GM18907 (cell line): Measurements from ENCODE around the gene FAM114A1.

ENCODE experiments used
- ATAC-seq: cut with Tn5 transposase; IDR thresholded peaks from one replicate; pipeline ENCODE4 v1.9.1; 2021; ENCODE audit warnings: mild to moderate bottlenecking, moderate library complexity; ENCODE audit not compliant: unreplicated experiment

FAM114A1 gene

DNA sequence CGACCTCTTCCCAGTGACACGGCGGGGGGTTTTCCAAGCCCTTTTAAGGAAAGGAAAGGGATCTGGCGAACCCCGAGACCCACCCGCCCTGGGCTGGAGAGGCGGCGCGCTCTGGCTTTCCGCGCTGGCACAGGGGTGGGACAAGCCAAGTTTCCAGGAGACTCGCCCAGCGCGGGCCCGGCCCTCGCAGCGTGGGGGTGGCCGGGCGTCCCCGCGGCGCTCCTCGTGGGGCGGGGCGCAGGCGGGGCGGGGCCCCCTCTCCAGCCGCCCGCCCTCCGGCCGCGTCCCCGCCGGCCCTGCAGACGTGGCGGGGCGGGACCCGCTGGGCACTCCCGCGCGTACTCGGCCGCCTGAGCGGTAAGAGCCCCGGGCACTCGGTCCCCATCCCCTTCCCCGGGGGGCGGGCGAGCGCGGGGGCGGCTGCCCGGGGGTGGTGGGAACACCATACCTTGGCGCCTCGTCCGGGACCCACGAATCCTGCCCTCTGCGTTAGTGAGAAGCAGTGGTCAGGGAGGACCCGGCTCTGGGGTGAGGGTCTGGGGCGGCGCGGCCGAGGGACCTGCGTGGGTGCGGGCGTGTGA lies at the start of gene FAM114A1:
TSS of gene FAM114A1 (plus strand) at position 329 of the 581 bp plus-strand sequence. CDS start 10,273 bp downstream, outside the sequence.
- peak; percentile 82 for ATAC-seq

DNA sequence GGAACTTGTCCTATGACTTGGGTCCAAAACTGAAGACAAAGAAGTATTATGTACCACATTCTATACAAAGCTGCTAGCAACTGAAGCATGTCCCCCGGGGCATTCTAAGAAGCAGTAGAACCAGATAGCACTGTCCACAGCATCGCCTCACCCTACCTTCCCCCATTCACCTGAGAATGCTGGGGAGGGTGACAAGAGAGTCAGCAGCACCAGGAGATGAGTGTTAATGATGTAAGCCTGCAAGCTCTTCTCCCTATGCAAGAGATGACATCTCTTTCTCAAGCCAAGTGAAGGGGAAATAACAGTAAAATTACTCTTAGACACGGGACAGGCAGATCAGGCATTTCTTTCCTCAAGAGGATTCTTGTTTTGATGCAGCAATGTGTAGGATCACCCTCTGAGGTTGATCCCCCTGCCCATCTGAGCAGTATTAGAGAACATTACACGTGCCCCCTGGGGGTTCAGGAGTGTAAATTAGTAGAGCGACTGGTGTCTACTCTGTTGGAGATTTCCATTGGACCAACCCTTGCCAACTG lies 49.1 kb upstream of the FAM114A1 start:
- peak; percentile 58 for ATAC-seq

DNA sequence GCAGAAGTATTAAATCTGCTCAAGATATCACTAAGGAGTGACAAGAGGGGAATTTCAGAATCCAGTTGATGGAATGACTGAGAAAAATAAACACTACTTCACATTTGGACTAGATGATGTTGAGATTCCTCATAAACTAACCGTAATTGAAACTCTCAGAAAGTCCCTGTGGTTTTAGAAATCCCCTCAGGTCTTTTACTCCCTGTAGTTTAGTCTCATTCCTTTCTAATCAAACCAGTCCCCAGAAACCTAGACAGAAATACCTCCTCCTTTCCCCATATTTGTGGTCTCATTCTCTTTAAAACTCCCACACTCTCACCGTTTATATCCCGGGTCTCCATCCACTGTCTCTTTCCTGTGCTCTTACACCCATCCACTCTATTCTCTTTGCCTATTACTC lies 48.0 kb upstream of the FAM114A1 start:
- ATAC-seq: peak; percentile 39

DNA sequence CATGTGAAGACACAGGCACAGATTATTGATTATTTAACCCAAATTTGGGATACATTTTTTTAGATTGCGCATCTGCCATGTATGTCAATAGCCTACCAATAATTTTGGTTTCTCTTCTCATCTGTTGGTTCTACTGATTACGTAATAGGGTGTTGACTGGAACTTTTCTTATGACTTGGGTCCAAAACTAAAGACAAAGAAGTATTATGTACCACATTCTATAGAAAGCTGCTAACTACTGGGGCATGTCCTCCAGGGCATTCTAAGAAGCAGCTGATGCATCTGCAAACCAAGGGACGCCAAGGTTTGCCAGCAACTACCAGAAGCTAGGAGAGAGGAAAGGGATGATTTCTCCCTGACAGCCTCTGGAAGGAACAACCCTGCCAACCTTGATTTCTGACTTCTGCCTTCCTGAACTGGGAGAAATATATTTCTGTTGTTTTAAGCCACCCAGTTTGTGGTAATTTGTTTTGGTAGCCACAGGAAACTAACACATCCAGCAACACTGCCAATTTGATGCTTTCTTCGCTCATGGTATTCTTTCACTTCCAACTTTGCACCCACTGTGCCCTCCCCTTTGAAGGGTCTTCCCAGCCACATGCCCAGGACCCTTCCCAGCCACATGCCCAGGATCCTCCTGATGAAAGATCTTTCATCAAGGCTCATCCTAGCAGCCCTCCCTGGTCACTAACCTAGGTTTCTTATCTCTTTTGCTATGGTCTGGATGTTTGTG lies 47.1 kb upstream of the FAM114A1 start:
- ATAC-seq: peak; percentile 60

DNA sequence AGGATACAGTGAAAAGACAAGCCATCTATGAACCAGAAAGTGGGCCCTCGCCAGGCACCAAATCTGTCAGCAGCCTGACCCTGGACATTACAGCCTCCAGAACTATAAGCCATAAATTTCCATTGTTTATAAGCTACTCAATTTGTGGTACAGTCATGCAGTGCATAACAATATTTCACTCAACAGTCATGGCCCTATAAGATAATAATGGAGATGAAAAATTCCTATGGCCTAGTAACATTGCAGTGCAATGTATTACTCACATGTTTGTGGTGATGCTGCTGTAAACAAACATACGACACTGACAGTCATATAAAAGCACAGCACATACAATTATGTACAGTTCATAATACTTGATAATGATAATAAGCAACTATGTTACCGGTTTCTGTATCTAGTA lies 45.9 kb upstream of the FAM114A1 start:
- ATAC-seq: no peak

DNA sequence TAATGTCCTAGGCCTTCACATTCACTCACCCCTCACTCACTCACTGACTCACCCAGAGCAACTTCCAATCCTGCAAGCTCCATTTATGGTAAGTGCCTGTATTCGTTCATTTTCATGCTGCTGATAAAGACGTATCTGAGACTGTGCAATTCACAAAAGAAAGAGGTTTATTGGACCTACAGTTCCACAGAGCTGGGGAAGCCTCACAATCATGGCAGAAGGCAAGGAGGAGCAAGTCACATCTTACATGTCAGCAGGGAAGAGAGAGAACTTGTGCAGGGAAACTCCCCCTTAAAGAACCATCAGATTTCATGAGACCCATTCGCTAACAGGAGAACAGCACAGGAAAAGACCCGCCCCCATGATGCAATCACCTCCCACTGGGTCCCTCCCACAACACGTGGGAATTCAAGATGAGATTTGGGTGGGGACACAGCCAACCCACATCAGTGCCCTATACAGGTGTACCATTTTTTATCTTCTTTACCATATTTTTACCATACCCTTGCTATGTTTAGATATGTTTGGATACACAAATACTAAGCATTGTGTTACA lies 44.8 kb upstream of the FAM114A1 start:
- no peak for ATAC-seq

DNA sequence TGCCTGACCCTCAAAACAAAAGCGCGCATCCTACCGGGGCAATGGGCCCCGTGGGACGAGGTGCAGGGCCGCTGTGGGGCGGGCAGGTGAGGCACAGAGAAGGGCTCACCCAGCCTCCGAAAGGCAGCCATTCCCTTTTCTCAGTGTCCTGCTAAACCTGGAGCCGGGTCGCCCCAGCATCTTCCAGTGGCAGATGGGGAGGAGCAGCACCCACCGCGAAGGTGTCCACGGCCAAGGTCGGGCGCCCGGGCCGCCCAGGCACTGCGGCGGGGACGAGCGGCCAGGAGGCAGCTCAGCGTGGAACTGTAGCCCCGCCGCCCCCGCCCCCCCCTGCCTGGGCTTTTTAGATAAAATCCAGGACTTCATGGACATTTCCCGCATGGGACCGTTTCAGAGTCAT lies 43.8 kb upstream of the FAM114A1 start:
- no peak for ATAC-seq

DNA sequence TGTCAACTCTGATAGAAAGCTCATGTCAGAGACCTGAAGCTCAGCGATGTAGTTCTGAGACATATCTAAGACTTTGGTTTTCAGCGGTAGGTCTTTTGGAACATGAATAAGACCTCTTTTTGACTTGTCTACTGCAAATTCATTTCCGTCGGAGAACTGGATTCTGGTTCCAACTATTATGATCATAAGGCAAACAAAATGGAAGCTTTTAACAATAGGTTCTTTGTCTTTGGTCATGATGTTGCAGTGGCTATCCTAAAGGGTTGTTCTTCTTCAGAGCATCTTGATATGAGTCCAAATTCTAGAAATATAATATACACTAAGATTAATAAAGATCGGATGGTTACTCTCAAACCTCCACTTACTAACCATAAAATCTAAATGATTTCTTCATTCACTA lies 38.4 kb upstream of the FAM114A1 start:
- no peak for ATAC-seq

DNA sequence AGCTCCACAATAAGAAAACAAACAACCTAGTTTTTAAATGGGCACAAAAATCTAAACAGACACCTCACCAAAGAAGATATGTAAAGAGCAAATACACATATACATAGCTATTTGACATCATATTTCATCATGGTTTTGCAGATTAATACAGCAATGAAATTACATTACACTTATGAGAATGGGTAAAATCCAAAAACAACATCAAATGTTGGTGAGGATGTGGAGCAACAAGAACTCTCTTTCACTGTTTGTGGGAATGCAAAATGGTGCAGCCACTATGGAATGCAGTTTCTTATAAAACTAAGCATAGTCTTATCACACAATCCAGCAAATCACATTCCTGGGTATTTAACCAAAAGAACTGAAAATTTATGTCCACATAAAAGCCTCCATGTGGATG lies 36.0 kb upstream of the FAM114A1 start:
- no peak for ATAC-seq

DNA sequence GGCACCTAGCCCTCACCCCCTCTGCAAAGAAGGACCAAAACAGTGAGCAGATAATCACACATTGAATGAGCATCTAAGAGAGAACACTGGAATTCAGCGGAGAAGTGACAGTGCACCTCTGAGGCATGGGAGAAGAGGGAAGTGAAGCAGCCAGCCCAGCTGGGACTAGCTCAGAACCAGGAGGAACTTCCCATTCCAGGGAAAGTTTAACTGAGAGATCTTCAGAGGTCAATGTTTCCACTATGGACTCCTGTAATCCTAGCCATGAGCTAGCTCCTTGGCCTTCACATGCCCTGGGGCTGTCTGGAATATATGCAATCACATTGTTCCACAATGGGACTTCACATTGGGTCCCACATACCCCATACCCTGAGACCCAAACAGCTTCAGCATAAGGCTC lies 35.4 kb upstream of the FAM114A1 start:
- ATAC-seq: no peak

DNA sequence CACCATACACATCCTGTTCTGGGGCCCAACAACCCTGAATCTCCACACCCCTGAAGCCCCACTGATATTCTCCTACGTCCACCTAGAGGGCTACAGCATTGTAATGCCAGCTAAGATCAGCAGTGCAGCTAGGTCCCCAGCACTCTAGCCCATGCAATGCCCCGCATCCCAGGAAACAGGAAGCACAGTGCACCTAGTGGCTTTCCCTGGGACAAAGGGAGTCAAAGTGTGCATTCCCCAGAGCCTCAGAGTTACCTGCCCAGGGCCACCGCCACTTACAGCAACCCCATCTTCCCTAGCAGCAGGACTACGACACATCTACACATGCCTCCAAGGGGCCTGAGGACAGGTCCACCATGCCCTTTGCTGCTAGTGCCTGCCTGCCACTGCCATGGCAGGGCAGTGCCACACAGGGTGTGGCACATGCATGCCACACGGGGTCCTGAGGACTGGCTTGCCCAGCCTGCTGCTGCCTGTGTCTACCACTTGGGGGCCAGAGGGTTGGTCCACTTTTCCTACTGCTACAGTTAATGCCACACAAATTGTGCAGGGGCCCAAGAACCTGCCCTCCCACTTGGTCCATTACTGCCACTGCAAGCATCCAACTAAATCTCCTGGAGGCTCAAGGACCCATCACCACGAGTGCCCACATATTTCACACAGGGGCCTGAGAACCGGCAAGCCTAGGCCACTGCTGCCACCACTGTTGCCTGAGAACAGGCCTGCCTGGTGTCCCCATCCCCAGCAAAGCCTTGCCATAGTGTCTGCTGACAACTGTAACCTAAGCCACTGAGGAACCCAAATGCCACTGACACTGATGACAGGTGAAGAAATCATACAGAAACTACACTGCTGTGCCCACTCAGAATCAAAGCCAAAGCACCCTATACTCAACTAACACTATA lies 34.7 kb upstream of the FAM114A1 start:
- ATAC-seq: no peak

DNA sequence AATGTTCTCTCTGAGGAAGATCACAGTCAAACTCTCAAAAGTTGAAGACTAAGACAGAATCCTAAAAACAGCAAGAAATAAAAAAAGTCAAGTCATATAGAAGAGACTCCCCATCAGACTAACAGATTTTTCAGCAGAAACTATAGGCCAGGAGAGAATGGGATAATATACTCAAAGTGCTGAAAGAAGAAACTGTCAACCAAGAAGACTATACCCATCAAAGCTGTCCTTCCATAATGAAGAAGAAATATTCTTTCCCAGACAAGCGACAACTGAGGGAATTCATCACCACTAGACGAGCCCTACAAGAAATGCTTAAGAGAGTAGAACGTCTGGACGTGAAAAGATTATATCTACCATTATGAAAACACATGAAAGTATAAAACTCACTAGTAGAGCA lies 33.0 kb upstream of the FAM114A1 start:
- no peak for ATAC-seq

DNA sequence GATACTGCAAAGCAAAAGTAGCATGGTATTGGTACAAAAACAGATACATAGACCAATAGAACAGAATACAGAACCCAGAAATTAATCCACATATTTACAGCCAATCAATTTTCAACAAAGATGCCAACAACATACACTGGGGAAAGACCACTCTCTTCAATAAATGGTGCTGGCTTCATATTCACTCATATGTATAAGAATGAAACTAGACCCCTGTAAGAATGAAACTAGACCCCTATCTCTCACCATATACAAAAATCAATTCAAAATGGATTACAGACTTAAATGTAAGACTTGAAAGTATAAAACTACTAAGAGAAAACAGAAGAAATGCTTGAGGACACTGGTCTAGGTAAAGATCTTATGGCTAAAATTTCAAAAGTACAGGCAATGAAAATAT lies 30.3 kb upstream of the FAM114A1 start:
- ATAC-seq: no peak

DNA sequence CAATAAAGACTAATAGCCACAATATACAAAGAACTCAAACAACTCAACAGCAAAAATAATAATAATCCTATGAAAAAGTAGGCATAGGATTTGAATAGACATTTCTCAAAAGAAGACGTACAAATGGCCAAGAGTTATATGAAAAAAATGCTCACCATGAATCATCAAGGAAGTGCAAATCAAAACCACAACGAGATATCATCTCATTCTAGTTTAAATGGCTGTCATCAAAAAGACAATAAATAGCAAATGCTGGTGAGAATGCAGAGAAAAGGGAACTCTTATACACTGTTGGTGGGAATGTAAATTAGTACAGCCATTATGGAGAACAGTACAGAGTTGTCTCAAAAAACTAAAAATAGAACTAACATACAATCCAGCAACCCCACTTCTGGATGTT lies 29.8 kb upstream of the FAM114A1 start:
- ATAC-seq: no peak

DNA sequence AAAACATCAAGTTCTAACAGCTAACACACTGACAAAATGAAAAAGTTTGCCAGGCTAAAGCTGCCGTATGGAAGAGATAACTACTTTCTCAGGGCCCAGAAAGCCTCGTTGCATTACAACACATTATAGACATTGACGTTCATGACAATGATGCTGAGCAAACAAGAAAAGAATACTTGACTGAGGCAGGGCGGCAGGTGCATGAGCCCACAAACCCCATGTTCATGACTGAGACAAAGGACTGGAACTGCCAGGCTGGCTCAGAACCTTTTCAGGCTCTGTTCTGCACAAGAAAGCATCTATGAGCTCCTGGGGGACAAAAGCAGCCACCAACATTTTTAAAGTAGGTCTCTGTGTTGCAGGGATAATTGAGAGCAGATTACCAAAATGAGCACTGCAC lies 24.6 kb upstream of the FAM114A1 start:
- no peak for ATAC-seq

DNA sequence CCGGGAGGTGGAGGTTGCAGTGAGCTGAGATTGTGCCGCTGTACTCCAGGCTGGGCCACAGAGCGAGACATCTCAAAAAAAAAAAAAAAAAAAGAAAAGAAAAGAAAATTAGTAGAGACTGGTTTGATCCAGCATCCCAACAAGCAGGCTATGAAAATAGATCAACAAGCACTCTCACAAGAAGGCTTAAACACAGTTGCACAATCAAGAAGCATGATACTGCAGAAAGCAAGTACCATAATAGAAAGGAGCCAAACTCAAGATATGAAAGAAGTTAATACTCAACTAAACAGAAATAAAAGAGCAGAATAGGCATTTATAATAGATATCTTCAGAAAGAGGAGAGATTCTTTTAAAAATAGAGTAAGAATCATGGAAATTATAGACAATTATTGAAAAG lies 21.6 kb upstream of the FAM114A1 start:
- no peak for ATAC-seq

DNA sequence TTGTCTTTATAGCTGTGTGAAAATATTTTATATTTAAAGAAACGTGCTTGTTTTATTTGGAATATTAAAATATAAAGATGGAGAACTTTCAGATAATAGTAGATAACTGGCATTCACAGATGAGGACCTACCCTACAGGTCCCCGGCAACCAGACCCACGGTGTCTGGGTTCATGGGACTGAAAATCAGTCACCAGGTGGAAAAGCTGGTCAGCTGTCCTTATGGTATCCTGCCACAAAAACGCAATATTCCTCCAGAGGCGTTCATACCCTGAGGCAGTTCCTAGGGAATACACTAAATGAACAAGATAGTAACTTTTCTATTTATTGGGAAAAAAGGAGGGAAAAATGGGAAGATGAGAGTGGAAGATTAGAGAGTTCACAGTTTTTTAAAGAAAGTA lies 12.1 kb upstream of the FAM114A1 start:
- no peak for ATAC-seq

DNA sequence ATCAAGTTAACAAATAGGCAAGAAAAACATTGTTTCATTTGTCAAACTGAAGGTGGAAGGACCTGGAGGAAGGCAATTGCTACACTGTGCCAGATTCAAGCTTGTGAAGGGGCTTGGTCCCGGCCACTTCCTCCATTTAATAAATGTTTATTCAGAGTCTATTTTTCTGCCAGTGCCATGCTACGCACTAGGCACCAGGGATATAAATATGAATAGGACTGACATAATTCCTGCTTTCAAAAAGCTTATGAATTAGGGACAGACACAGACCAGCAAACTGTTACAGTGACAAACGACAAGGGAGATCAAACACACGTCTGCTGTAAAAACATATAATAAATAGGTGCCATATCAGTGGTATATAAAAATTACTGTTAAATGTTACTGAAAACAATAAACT lies 11.6 kb upstream of the FAM114A1 start:
- ATAC-seq: no peak

DNA sequence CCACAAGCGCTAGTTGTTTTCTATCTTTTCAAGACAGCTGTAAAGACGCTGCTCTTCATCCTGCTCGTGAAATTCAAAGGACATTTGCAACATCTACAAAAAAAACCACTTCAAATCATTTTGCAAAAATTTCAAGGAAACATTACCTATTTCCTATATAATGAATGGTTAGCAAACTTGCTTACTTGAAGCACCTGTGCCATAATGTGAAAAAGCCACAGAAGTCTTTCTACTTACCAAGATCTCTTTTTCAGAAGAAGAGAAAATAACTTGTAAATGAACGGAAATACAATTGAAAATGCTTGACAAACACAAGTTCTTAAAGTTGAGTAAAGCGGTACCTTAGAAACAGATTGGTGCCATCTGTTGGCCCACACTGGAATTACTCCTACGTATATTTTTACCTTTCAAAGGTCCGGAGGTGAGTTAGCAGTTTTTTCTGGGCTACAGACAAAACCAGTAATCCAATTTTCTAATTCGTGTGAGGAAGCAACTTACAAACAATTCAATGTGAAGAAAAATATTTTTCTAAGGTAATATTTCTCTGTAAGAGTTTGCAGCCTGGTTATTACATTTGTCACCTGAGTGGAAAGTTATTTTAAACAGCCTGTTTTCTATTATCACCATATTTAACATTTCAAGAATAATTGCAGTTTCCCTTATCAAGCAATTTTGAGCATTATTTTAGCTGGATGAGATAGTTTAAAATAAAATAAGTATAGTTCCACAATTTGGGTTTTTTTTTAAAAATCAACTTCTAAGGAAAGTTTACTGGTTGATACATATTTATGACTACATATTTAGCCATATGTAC lies 10.9 kb upstream of the FAM114A1 start, which contains the start of gene TLR6:
TSS of gene TLR6 (minus strand) at position 294 of the 814 bp plus-strand sequence. CDS start 27,344 bp downstream, outside the sequence.
- ATAC-seq: peak; percentile 48
